Liver (tissue), 3 donors: ENCODE data around the gene ZDHHC20.

Experiments used
- CTCF ChIP-seq: fragments of 150-350 bp; IDR thresholded peaks from 2 replicates; pipeline ENCODE4 v1.5.1; 2017; ENCODE audit warnings: improper control_type of control experiment, low read depth, low read length; ENCODE audit not compliant: missing input control
- EGR1 ChIP-seq, 2 donors: IDR thresholded peaks; 2 replicates each; pipeline ENCODE4 v1.6.1; 2016 to 2018; ENCODE audit warnings: antibody characterized with exemption in 2 of 2, low read depth in 2 of 2
- GABPA ChIP-seq, 2 donors: IDR thresholded peaks in 1 of 2; conservative IDR thresholded peaks in 1 of 2; 2 replicates each; pipeline ENCODE4 v1.6.1; 2016; ENCODE audit warnings: antibody characterized with exemption in 2 of 2, mild to moderate bottlenecking in 1 of 2, moderate library complexity in 1 of 2
- NR2F2 ChIP-seq: IDR thresholded peaks from 2 replicates; pipeline ENCODE4 v1.6.1; 2016; ENCODE audit warnings: antibody characterized with exemption
- RAD21 ChIP-seq, 2 donors: IDR thresholded peaks; 2 replicates each; pipeline ENCODE4 v1.6.1; 2016; ENCODE audit warnings: antibody characterized with exemption in 2 of 2, mild to moderate bottlenecking in 2 of 2
- RXRA ChIP-seq, 2 donors: IDR thresholded peaks; 2 replicates each; pipeline ENCODE4 v1.6.1; 2017 to 2018; ENCODE audit warnings: antibody characterized with exemption in 2 of 2, mild to moderate bottlenecking in 1 of 2
- TAF1 ChIP-seq: conservative IDR thresholded peaks from 2 replicates; pipeline ENCODE4 v1.6.1; 2016; ENCODE audit warnings: antibody characterized with exemption, mild to moderate bottlenecking
- donor health status: healthy.
- donor health status: healthy.

- TF ChIP-seq CTCF: no peak
- no peak for TF ChIP-seq GABPA (IDR thresholded peaks at IDR 0.05 in 1 of 2, conservative IDR thresholded peaks at IDR 0.05 in 1 of 2)
- no peak for TF ChIP-seq NR2F2
- no peak for TF ChIP-seq TAF1
- no peak for TF ChIP-seq RAD21 (IDR thresholded peaks at IDR 0.05)
- no peak for TF ChIP-seq EGR1 (IDR thresholded peaks at IDR 0.05; ENCODE audit: low read depth in 2 of 2)
- TF ChIP-seq RXRA (IDR thresholded peaks at IDR 0.05): no peak
These were observed 8.2 kb downstream of the ZDHHC20 start for GRCh38 chr13:21450936-21451335.
